GM10248 (cell line): ENCODE results near the gene MKI67.

Experiments used
- CTCF ChIA-PET: fragments of 300-600 bp; sonication (Branson Sonifier 250); formaldehyde crosslinking; extraction: SDS; loops from one replicate; lab custom pipeline; 2021; ENCODE audit warnings: antibody characterized with exemption; lab: Yijun Ruan, JAX
- POLR2A ChIA-PET: fragments of 350-650 bp; sonication (Branson Sonifier 250); formaldehyde crosslinking; extraction: SDS; loops from one replicate; lab custom pipeline; 2020; ENCODE audit warnings: antibody characterized with exemption; lab: Yijun Ruan, JAX
- DNase-seq: peaks from one replicate; pipeline ENCODE4 v3.0.0; 2012; ENCODE audit errors: extremely low spot score
- TF ChIP-seq, protein P1 (sequence below): IDR thresholded peaks from 2 replicates; pipeline ENCODE4 v1.5.1; 2012; ENCODE audit warnings: mild to moderate bottlenecking, low read depth; ENCODE audit errors: extremely low read depth, missing control alignments, control extremely low read depth

MKI67 gene

GRCh38 chr10:128083191-128083895, 42.9 kb downstream of the MKI67 start:
- ChIA-PET CTCF (interaction anchor here (0.9 to 2.1 kb wide), 6 partner anchors 14 to 72 kb away, joined by 3 to 11 read pairs (median 4); no protein-coding TSS in a partner anchor), POLR2A (no interaction called here)
- no peak for DNase-seq
- TF ChIP-seq, protein P1, sequence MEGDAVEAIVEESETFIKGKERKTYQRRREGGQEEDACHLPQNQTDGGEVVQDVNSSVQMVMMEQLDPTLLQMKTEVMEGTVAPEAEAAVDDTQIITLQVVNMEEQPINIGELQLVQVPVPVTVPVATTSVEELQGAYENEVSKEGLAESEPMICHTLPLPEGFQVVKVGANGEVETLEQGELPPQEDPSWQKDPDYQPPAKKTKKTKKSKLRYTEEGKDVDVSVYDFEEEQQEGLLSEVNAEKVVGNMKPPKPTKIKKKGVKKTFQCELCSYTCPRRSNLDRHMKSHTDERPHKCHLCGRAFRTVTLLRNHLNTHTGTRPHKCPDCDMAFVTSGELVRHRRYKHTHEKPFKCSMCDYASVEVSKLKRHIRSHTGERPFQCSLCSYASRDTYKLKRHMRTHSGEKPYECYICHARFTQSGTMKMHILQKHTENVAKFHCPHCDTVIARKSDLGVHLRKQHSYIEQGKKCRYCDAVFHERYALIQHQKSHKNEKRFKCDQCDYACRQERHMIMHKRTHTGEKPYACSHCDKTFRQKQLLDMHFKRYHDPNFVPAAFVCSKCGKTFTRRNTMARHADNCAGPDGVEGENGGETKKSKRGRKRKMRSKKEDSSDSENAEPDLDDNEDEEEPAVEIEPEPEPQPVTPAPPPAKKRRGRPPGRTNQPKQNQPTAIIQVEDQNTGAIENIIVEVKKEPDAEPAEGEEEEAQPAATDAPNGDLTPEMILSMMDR = no peak

- ChIA-PET POLR2A (interaction anchor here (0.5 kb wide), 1 partner anchor 289 kb away, joined by 11 read pairs; no protein-coding TSS in a partner anchor), CTCF (interaction anchor here (1.3 to 3.5 kb wide), 3 partner anchors 11 to 69 kb away, joined by 3 to 26 read pairs (median 4); no protein-coding TSS in a partner anchor)
- DNase-seq = no peak
- TF ChIP-seq, protein P1 = no peak
Measured at GRCh38 chr10:128081720-128082119, 44.5 kb downstream of the MKI67 start.

- no peak for DNase-seq
Measured at GRCh38 chr10:128081222-128081621, 45.0 kb downstream of the MKI67 start.

DNA sequence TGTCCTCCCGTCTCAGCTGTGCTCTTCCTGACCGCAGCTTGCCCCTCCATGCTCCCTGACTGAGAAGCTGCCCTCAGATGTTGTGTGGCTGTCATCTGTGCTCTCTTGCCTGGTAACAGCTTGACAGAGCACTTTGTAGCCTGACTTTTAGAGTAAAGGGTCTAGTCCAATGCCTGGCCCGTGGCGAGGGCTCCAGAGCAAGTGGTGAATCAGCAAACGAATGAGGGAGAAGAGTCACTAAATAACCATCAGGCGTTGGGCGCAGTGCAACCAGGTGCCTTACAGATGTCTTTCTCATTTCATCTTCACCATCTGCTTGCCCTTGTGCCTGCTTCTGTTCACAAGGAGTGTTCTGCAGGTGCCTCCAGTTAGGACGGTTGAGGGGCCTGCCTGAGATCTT, 45.6 kb downstream of the MKI67 start:
- ChIA-PET CTCF (interaction anchor here (1.8 to 3.5 kb wide), 4 partner anchors 10 to 70 kb away, joined by 7 to 26 read pairs (median 12); no protein-coding TSS in a partner anchor), POLR2A (no interaction called here)
- TF ChIP-seq, protein P1 = no peak
- DNase-seq = no peak

More at GRCh38 chr10:128081222-128081621, 45.0 kb downstream of the MKI67 start:
- TF ChIP-seq, protein P1 = no peak
- ChIA-PET CTCF (interaction anchor here (1.3 to 3.5 kb wide), 5 partner anchors 11 to 69 kb away, joined by 3 to 26 read pairs (median 10); no protein-coding TSS in a partner anchor), POLR2A (no interaction called here)

DNA sequence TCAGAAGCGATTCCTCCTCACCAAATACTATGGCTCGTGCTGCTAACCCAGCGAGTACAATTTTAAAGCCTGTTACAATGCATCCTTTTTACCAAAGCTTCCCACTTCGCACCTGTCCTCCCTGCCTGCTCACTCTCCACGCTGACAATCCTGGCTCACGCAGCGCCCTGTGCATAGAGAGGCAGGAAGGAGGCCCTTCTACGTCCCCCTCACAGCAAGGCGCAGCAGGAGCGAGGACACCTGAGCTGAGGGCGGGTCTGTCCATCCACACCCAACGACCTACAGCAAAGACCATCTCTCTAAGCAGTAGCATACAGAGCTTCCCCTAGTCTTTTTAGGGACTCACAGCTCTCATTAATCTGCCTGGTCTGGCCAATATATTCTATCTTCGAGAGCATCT, 46.0 kb downstream of the MKI67 start:
- CTCF ChIA-PET = interaction anchor here (1.4 to 3.5 kb wide), 5 partner anchors 10 to 71 kb away, joined by 3 to 26 read pairs (median 10); no protein-coding TSS in a partner anchor
- DNase-seq = no peak
- POLR2A ChIA-PET = no interaction called here
- TF ChIP-seq, protein P1 = no peak

DNA sequence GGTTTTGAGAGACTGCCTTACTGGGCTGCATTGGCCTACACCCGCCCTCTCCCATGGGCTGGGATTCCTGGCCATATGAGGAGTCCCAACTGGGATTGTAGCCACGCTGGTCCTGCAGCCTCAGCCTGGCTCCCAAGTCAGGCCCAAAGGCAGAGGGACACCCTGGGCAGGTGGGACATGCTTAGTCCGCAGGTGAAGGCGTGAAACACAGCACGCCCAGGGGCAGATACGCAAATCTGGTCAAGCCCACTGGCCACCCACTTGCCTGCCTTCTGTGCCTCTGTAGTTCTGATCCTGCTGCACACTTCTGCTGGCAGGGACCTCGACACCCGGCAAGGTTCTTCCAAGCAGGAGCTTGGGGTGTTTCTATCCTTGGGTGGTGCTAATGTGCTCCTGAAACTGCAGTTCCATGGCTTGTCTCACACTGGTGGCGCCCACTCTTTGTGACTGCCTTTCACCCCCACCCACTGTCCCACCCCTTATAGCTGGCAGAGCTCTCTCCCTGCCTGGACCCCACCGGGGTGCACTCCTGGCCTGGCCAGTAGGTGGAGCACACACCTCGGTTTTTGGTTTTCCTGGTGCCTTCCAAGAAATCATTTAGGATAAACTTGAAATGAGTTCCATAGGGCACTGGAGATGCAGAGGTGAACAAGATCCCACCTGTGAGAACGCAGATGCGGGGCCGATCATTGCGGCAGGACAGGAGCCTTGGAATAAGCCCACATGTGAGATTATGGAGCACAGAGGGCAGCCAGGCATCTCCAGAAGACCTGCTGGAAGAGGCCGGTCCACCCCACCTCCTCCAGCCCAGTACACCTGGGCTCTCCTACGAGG, 47.9 kb downstream of the MKI67 start:
- TF ChIP-seq, protein P1 = peak; percentile 79
- ChIA-PET POLR2A (no interaction called here), CTCF (interaction anchor here (0.6 to 5.3 kb wide), 24 partner anchors 9 to 103 kb away, joined by 3 to 70 read pairs (median 3); no protein-coding TSS in a partner anchor)
- peak; percentile 74 for DNase-seq
